Left kidney (tissue), 2 donors: Measurements from ENCODE around the gene CLIC5. TPM values are rescaled to one million over a fixed set of nuclear protein-coding genes. Genes with fewer than 3 reads are reported as not detected.
"Not testable (repeated sequence)": the region's sequence is repeated elsewhere in the genome, so short reads cannot be mapped to it uniquely, and the experiment has no call there.

Source experiments
- DNase-seq: peaks from one replicate; pipeline ENCODE4 v3.0.0-alpha.2; 2013
- polyA plus RNA-seq: library from polyadenylated mRNA; unstranded; fragments of 120-200 nt; gene quantifications from one replicate; pipeline ENCODE4 v1.2.1, GENCODE V29; 2013; ENCODE audit not compliant: insufficient read length

Gene CLIC5
- polyA plus RNA-seq, 1 donor = 209 TPM

DNA sequence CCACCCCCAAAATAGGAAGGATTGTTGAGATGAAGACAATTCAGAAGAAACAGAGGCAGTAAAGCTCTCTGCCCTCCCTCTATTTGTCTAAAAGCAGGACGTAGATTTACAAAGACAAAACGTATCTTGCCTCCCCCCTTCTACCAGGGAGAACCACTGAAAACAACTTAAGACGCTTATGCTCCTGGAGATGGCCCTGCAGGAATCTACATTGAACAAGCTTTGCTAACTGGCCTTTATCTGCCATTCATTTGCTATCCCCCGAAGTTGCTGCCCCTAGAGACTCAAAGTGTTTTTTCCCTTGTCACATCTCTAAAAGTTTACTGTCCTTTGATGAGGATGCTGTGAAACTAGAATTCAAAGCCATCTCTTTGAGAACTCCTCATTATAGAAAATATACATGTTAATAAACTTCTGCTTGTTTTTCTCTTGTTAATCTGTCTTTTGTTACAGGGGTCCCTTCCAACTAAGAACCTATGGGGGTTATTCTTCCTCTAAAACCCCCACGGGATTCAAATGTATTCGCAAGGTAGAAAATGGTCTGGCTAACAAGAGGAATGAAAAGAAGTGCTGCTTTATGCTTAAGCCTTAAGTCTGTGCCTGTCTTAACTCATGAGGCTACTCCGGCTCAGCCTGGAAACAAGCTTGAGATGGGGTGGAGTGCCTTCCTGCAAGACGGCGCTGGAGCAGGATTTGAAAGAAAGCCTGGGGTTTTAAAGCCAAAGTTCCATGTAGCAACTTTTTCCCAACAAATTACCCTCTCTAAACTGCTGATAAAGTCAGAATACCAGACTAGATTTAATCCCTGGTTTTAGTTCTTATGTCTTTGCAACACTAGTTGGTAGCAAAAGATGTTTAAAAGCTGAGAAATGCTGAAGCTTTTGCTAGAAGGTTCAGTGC lies 88.0 kb downstream of the CLIC5 start:
- DNase-seq = no peak

- not testable (repeated sequence) for DNase-seq
Measured at GRCh38 chr6:45926423-45926822, 89.2 kb downstream of the CLIC5 start.

DNA sequence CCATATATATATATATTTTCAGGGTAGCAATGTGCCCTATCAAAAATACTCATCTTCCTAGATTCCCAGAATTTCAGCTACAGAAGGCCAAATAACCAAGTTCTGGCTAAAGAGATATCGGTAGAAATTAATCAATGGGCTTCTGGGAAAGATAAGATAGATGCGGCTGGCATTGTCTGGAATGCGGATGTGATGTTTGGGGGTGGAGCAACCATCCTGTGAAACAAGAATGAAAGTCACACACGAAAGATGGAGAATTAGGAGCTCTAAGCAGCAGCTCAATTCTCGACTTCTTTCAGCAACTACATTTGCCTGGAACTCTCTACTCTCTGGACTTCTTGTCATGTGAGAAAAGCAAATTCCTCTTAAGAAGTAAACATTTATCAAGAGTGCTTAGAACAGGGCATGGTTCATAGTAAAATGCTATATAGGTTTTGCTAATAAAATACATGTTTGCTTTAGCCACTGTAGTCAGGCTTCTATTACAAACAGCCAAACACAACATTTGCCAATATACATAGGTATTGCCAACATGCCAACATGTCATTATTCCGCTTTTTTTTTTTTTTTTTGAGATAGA lies 90.8 kb downstream of the CLIC5 start:
- DNase-seq = no peak

DNA sequence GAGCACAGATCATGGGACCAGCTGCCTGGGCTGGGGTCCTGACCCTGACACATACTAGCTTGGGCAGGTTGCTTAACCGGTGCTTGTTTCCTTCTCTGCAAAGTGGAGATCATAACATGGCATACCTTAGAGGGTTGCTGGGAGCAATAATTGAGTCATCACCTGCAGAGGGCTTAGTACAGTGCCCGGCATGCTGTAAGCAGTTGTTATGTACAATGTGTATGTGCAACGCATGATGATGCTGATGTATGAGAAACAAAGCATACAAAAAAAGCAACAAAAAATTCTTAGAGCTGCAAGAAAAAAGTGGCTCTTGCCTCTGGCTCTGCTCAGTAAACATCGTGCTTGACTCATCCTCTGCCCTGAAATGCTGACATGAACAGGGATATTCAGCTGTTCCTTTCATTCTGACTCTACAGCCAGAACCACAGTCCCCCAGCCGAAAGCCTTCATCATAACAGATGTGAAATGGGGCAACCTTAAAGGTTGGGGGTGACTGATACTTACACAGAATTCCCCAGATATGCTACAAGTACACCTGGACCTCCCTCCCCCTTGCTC lies 91.7 kb downstream of the CLIC5 start:
- DNase-seq = no peak

GRCh38 chr6:45922728-45923351 lies 92.8 kb downstream of the CLIC5 start:
- peak; percentile 71 for DNase-seq

GRCh38 chr6:45921691-45922281 lies 93.9 kb downstream of the CLIC5 start:
- no peak for DNase-seq

- no peak for DNase-seq
Measured at GRCh38 chr6:45920819-45921511, 94.7 kb downstream of the CLIC5 start.

- DNase-seq = no peak
Measured at GRCh38 chr6:45917439-45917838, 98.2 kb downstream of the CLIC5 start.

- DNase-seq = no peak
Measured at GRCh38 chr6:45916692-45917091, 99.0 kb downstream of the CLIC5 start.

DNA sequence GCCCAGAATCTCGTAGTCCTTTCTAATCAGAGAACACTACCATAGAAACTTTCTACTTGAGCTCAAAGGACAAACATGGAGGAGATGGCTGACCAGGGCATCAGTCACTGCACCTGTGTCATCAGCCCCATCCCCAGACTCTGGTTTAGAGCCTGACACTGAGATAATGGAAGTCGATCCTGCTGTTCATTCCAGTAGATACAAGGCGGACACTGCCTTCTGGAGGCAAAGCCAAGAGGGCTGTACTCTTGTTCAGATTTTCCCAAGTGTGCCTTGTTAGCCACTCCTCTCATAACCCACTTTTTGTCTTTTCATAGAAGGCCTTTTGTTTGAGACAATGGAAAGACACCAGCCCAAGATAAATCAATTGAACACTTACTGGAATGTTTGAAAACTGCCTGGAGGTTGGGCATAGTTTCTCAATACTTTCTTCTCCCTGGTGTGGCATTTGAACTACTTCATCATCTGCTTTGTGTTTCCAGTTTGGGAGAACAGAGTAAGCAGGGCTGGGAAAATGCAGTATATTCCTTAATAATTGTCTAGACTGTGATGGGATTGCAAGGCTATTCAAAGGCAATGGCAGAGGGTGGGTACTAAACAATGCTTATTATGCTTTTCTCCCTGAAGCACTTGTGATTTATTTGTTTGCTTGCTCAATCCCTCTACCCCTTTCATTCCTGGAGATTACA lies 99.7 kb downstream of the CLIC5 start:
- DNase-seq = no peak

- no peak for DNase-seq
Measured at GRCh38 chr6:45911691-45912090, 104.0 kb downstream of the CLIC5 start.

- no peak for DNase-seq
Measured at GRCh38 chr6:45903959-45904358, 111.7 kb downstream of the CLIC5 start.

GRCh38 chr6:45902984-45903383 lies 112.7 kb downstream of the CLIC5 start:
- DNase-seq = no peak

- DNase-seq = no peak
Measured at GRCh38 chr6:45901767-45902650, 113.7 kb downstream of the CLIC5 start.

DNA sequence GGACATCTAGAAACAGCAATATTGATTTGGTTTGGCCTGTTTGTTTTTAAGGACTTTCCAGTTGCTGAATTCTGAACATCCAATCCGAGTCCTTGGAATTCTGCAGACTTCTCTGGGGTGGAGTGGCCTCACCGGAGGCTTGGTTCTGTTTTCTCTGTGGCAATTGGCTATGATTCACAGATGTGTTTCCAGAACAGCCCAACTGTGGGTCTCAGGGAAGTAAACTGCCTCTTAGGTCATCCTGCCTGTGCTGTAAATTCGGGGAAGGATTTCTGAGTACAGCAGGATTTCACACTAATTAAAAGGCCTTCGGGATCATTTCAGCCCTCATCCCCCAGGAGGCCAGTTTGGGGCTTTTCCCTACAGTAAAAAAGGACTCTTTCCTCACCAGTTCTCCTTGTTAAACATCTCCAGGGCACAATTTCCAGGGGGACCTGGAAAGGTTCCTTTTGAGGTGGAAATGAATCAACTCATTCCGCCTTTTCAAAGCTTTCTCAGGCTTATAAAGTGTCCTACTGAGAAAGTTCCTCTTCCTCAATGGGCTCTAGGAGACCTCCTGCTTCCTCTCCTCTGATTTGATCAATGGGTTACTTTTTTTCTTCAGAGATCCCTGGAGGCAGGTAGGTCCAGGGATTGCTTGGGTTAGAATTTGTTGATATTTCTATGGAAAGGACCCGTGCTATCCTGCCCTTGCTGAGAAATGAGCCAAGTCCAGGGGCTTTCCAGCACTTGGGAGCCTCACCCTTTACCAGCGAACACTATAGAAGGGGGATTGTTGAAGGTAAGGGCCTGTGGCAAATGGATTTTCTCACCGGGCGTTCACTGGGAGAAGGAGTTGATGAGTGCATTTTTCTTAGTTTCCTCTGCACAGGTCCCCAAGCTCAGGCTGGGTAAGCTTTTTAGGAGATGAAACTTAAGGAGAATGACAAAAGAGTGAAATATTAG lies 114.6 kb downstream of the CLIC5 start:
- no peak for DNase-seq

- no peak for DNase-seq
Measured at GRCh38 chr6:45899683-45899946, 116.0 kb downstream of the CLIC5 start.

- no peak for DNase-seq
Measured at GRCh38 chr6:45898941-45899682, 116.5 kb downstream of the CLIC5 start.

DNA sequence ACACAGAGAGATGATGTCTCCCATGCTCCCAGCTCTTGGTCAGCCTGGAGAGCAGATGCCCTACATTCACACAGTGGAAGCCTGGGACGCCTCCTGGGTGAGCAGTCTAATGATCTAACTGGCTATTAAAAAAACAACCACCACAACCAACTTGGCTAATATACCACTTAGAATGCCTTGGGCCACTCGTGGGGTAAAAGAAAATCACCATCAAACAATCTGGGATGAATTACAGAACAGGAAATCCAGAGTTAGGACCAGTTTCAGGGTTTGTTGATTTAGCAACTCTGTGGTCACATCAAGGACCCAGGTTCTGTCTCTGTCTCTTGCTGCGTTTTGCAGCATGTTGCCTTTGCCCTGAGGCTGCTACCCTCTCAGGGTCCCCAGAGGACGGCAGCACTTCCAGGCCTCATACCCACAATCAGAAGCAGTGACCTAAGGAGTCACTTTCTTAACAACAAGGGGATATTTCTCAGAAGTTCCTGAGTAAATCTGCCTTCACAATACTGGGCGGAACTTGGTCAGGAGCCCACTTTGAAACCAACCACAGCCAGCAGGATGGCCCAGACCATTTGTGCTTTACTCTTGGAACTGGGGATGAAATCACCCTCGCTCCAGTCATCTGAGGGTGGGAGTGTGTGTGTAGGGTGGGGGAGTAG lies 118.7 kb downstream of the CLIC5 start:
- DNase-seq = no peak
